GM18861 (cell line): ENCODE data around the gene DUSP5.
"Not testable (repeated sequence)": the region's sequence is repeated elsewhere in the genome, so short reads cannot be mapped to it uniquely, and the experiment has no call there.

Experiments used
- ATAC-seq: cut with Tn5 transposase; IDR thresholded peaks from one replicate; pipeline ENCODE4 v1.9.1; 2021; ENCODE audit not compliant: unreplicated experiment

DUSP5 gene

GRCh38 chr10:110514848-110515247, 17.1 kb downstream of the DUSP5 start:
- ATAC-seq: no peak

- no peak for ATAC-seq
Observed at GRCh38 chr10:110516815-110517492, 19.2 kb downstream of the DUSP5 start.

GRCh38 chr10:110522365-110522988, 24.8 kb downstream of the DUSP5 start:
- ATAC-seq: peak; percentile 57

- ATAC-seq: no peak
Observed at GRCh38 chr10:110523736-110524135, 26.0 kb downstream of the DUSP5 start.

GRCh38 chr10:110524179-110524858, 26.6 kb downstream of the DUSP5 start:
- no peak for ATAC-seq

- ATAC-seq: no peak
Observed at GRCh38 chr10:110524859-110525232, 27.1 kb downstream of the DUSP5 start.

GRCh38 chr10:110525349-110526260, 27.9 kb downstream of the DUSP5 start:
- no peak for ATAC-seq

GRCh38 chr10:110527731-110528171, 30.0 kb downstream of the DUSP5 start:
- ATAC-seq: no peak

- peak; percentile 13 for ATAC-seq
Observed at GRCh38 chr10:110528224-110528996, 30.7 kb downstream of the DUSP5 start.

GRCh38 chr10:110528997-110529524, 31.4 kb downstream of the DUSP5 start:
- ATAC-seq: peak; percentile 71

GRCh38 chr10:110529596-110530011, 31.9 kb downstream of the DUSP5 start:
- no peak for ATAC-seq

GRCh38 chr10:110530131-110530831, 32.6 kb downstream of the DUSP5 start:
- ATAC-seq: no peak

GRCh38 chr10:110531687-110532086, 34.0 kb downstream of the DUSP5 start:
- ATAC-seq: no peak

- ATAC-seq: not testable (repeated sequence)
Observed at GRCh38 chr10:110532628-110533027, 34.9 kb downstream of the DUSP5 start.

- ATAC-seq: no peak
Observed at GRCh38 chr10:110533149-110533548, 35.4 kb downstream of the DUSP5 start.

- ATAC-seq: no peak
Observed at GRCh38 chr10:110534571-110534970, 36.9 kb downstream of the DUSP5 start.

- ATAC-seq: peak; percentile 79
Observed at GRCh38 chr10:110535958-110536891, 38.5 kb downstream of the DUSP5 start.

- ATAC-seq: no peak
Observed at GRCh38 chr10:110539091-110539490, 41.4 kb downstream of the DUSP5 start.
